Neural progenitor cell (in vitro differentiated cells): Measurements from ENCODE around the gene QKI.

Source experiments
- CTCF ChIP-seq: fragments of 200-600 bp; sonication (generic); IDR thresholded peaks from 2 replicates; pipeline ENCODE4 v1.5.1; 2017; ENCODE audit warnings: antibody characterized with exemption, mild to moderate bottlenecking
- EZH2 ChIP-seq: fragments of 200-600 bp; sonication (generic); IDR thresholded peaks from 2 replicates; pipeline ENCODE4 v1.6.1; 2017; ENCODE audit warnings: antibody characterized with exemption, mild to moderate bottlenecking, moderate library complexity
- EZH2phosphoT487 ChIP-seq: fragments of 200-600 bp; sonication (generic); IDR thresholded peaks from 2 replicates; pipeline ENCODE4 v1.6.1; 2017; ENCODE audit warnings: antibody characterized with exemption

DNA sequence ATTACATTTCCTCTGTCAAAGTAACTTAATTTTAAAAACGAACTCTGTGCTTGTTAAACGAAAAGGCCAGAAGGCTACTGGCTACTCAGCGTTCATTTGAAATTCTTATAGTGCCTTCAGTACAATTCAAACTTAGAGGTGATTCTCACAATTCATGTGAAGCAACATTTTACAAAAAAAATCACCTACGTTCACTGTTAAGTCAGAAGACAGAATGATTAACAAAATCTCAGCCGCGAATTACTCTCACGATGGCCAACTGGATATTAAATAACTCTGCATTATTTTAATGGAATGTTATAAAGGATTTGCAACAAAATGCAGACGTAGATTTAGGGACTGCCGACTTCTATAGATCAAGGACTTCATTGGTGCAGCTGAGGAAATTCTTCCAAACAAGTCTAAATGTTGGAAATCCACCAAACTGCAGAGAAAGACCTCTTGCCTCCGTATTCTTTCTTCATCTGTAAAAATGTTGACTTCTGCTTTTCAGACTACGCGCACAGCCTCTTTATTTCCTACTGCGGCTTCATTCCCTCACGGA lies 1.6 kb upstream of the QKI start:
- TF ChIP-seq CTCF, result no peak
- TF ChIP-seq EZH2phosphoT487, result no peak
- TF ChIP-seq EZH2, result no peak
